H7 (cell line): ENCODE results near the gene ZSWIM2. TPM values are rescaled to one million over a fixed set of nuclear protein-coding genes. Genes with fewer than 3 reads are reported as not detected.
A peak's percentile ranks its signal among the peaks of the same experiment; 100 is the strongest.
"Not testable (repeated sequence)": the region's sequence is repeated elsewhere in the genome, so short reads cannot be mapped to it uniquely, and the experiment has no call there.

Experiments used
- DNase-seq: peaks from one replicate; pipeline ENCODE4 v3.0.0; 2012
- H3K27me3 ChIP-seq: 2 replicates; pipeline ENCODE4 v1.6.0; 2011; ENCODE audit warnings: mild to moderate bottlenecking, low read length; ENCODE audit not compliant: control insufficient read depth, insufficient read depth
- H3K36me3 ChIP-seq: replicated peaks from 2 replicates; pipeline ENCODE4 v1.5.1; 2011; ENCODE audit warnings: low read length; ENCODE audit not compliant: control insufficient read depth, insufficient read depth
- H3K4me3 ChIP-seq: 2 replicates; pipeline ENCODE4 v1.5.1; 2011; ENCODE audit warnings: low read depth, mild to moderate bottlenecking, control low read depth, low read length, moderate library complexity; ENCODE audit not compliant: insufficient read depth
- total RNA-seq: library from RNA; depleted of rRNA; stranded (reverse); fragments of >200 nt; shearing (Covaris generic); gene quantifications from 2 replicates; pipeline ENCODE4 v1.2.3, GENCODE V29; 2014; rRNA removed

ZSWIM2 gene
- total RNA-seq, 1 experiment from 2014 or later = not detected

DNA sequence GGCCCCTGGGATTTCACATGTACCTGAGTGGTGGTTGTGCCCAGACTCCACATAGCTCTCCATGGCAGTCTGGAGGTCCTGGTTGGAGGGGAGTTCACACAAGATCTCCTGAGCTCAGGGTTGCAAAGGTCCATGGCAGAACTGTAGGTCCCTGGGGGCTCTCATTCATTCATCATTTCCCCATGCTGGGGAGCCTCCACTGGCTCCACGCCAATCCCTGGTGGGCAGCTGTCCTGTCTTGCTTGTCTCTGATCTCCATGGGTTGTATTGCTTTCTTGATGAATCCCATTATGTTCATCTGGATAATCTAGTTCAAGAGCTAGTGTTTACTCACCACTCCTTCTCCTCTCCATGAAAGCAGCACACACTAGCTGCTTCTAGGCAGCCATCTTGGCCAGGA lies 42.4 kb downstream of the ZSWIM2 start:
- H3K36me3 ChIP-seq = no peaks in the 10 kb centered on the region
- no peak for DNase-seq
- no peak overlapping the region for H3K4me3 ChIP-seq
- H3K27me3 ChIP-seq = no peaks in the 10 kb centered on the region

DNA sequence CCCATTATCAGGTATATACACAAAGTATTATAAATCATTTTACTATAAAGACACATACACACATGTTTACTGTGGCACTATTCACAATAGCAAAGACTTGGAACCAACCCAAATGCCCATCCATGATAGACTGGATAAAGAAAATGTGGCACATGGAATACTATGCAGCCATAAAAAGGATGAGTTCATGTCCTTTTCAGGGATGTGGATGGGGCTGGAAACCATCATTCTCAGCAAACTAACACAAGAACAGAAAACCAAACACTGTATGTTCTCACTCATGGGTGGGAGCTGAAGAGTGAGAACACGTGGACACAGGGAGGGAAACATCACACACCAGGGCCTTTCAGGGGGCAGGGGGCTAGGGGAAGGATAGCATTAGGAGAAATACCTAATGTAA lies 50.4 kb downstream of the ZSWIM2 start:
- not testable (repeated sequence) for DNase-seq, H3K36me3 ChIP-seq, H3K27me3 ChIP-seq, H3K4me3 ChIP-seq

DNA sequence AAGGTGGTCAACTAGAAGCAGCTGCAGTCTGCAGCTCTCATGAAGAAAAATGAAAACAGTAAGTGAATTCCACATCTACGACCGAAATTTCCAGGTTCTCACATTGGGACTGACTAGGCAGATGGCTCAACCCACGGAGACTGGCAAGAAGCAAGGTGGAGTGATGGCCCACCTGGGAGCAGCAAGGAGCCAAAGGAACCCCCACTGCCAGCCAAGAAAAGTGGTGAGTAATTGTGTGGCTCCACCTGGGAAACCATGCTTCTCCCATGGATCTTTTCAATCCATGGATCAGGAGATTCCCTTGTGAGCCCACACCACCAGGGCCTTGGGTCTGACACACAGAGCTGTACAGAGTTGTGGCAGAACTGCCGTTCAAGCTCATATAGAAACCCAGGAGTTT lies 64.0 kb downstream of the ZSWIM2 start:
- DNase-seq = no peak
- Histone ChIP-seq H3K4me3 (no peak overlapping the region), H3K27me3 (no peaks in the 10 kb centered on the region), H3K36me3 (no peaks in the 10 kb centered on the region)

DNA sequence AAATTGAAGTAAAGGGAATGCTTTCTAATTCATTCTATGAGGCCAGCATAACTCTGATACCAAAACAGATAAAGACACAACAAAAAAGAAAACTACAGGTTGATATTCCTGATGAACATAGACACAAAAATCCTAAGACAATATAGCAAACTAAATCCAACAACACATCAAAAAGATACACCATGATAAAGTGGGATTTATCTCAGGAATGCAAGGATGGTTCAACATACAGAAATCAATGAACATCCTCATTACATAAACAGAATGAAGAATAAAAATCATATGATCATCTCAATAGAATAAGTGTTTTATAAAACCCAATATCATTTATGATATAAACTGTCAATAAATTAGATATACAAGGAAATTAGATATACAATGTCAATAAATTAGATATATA lies 65.7 kb downstream of the ZSWIM2 start:
- no peaks in the 10 kb centered on the region for H3K27me3 ChIP-seq
- H3K4me3 ChIP-seq = no peak overlapping the region
- H3K36me3 ChIP-seq = no peaks in the 10 kb centered on the region
- DNase-seq = no peak

DNA sequence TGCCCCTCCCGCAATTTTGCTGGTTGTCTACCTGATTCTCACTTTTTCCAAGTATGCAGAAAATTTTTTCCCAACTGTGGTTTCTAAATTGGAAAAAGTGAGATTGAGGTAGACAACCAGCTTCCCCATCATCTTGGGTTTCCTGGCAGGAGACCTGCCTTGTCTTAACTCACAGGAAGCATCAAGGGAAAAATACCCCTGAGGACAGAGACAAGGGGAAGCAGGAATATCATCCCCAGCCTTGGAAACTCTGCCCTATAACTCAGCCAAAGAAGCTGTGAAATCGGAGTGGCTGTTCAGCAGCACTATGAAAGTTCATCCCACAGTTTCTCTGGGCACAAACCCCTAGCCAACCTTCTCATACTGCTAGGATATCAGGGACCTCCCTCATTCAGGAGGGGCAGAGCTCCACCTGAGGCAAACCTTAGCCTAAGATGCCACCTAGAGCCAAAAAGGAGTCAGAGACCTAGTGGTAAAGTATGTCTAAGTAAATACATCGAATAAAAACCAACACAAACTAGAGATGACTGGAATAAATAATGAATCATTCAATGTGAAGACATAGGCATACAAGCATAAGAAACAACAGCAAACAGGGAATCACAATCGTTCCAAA lies 68.2 kb downstream of the ZSWIM2 start:
- H3K4me3 ChIP-seq = no peak overlapping the region
- DNase-seq = peak; percentile 13
- no peaks in the 10 kb centered on the region for H3K36me3 ChIP-seq
- no peaks in the 10 kb centered on the region for H3K27me3 ChIP-seq

Other genes starting within 250 kb of the ZSWIM2 start
- 8.9 and 13.7 TPM in 2 replicates for gene FAM171B, start 155.1 kb downstream of the ZSWIM2 start, total RNA-seq